ENCODE data around the gene CCL18.
"Not testable (repeated sequence)": the region's sequence is repeated elsewhere in the genome, so short reads cannot be mapped to it uniquely, and the experiment has no call there.

The CCL18 gene

DNA sequence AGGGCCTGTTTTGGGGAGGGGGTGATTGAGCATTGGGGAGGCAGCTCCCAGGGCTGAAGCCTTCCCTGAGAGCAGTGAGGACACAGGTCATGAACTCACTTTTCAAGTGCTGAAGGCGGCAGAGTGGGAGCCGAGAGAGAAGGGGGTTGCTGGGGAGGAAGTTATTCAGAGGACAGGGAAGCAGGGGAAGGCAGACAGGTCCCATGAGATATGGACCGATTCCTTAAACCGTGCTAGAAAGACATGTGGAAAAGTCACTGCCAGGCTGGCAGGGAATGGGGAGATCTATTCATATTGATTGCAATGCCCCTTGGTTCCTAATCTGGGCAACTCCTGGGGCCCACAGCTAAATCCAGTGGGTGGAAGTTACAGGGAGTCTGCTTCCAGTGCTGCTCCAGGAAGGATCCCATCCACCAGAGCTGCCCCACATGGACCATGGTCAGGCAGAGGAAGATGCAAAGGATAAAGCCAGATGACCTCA, 40.7 kb downstream of the CCL18 start:
- DNase-seq = no peak

DNA sequence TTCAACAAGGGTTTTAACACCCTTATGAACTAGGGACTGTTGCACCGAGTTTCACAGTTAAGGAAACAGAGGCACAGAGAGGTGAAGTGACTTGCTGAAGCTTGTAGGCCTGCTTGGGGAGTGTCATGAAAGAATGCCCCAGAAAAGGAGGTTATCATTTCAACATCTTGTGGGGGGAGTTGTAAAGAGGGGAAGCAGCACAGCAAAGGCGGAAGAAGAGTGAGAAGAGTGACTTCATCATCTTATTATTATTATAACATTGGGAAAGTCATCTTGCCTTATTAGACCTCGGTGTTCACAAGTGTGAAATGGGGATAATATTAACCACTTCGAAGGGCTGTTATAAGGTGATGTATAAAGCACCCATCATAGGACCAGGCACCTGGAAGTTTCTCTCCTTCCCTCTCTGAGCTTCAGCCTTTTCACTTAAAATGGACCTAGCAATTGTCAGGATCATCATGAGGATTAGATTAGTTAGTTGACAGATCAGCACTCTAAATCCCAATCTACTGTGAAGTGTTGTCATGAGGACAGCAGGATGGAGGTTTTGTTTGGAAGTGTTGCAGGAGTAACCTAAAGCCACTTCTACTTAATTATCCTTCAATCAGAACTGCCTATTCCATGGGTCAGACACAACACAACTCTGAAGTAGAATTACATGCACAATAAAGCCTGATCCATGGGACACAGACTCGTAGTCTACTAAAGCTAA, 41.9 kb downstream of the CCL18 start:
- DNase-seq = no peak

DNA sequence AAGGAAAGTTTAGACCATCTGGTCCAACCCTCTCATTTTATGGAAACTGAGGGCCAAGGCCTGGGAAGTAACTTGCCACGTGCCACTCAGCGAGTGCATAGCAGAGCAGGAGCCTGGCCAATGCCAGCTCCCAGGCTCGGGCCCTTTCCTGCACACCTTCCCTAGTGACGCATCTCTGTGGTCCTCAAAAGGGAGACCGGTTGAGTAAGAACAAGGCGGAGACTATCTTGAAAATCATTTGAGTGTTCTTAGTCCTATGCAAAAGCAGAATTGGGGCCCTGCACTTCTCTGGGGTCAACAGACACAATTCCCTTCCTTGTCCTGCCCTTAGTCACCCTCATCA, 42.4 kb downstream of the CCL18 start:
- DNase-seq = no peak

DNA sequence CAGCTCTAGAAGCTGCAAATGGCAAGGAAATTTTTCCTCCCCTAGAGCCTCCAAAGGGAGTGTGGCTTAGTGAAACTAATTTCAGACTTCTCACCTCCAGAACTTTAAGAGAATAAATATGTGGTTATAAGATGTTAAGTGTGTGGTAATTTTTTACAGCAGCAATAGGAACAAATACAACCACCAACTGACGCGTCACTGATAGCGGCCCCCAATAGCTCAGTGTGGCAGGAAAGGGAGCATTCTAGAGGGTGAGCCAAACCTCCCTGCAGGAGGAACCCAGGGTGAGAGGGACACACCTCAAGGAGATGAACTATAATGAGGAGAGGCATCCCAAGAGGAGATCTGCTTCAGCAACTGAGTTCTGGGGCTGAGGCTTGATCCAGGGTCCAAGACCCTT, 43.6 kb downstream of the CCL18 start:
- no peak for DNase-seq

DNA sequence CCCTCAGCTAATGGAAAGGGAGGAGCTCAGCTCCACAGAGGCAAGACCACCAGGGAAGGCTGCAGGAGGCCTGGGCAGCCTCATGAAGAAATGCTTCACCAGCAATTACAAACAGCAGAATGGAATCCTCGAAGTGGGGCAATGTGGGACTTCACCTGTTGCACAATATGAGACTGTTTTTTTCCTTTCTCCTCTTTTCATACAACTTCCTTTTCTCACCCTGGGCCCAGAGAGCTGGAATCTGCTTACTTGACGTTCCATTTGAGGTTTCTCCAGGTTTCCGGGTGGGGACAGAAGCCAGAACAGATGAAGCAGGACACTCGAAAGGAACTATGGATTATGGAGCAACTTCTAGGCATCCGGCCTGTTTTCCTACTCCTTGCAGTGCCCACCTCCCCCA, 44.2 kb downstream of the CCL18 start:
- not testable (repeated sequence) for DNase-seq

DNA sequence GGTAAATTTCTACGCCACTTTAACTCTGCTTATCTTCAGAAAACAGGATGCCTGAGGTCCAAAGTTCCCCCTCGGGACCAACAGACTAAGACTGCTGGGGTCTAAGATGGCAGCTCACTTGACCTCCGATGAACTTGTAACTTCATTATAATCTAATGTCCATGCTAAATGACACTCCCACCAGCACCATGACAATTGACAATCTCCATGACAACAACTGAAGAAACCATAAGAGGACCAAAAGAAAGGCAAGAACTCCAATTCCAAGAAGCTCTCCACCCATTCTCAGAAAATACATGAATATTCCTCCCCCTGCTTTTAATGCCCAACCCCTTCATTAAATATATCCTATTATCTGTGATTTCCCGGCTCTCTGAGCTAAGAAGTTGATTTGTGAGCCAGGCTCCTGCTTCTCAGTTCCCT, 47.0 kb downstream of the CCL18 start:
- DNase-seq = no peak

DNA sequence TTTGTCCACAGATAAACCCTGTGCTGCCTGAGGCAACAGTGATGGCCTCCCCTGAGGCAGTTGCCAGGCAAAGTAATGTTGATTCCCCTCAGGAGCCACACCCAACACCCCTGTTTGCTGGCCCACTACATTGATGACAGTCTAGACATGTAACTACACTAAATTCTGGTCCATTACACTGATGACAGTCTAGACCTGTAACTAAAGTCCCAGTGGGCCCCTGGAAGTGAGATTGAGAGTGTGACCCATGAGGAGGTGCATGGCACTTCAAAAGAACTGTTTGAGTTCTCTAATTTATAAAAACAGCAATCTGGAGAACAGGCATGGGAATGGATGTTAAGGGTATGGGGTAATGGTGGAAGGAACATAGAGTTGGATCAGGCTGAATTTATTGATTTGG, 48.5 kb downstream of the CCL18 start:
- DNase-seq = no peak

DNA sequence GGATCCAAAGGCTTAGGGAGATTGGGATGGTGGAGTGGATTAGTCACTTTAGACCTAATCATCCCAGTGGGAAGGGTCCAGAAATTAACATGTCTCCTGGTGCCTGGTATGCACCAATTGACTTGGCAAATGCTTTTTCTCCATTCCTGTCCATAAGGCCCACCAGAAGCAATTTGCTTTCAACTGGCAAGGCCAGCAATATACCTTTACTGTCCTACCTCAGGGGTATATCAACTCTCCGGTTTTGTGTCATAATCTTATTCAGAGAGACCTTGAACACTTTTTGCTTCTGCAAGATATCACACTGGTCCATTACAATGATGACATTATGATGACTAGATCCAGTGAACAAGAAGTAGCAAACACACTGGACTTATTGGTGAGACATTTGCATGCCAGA, 49.1 kb downstream of the CCL18 start:
- DNase-seq = not testable (repeated sequence)

DNA sequence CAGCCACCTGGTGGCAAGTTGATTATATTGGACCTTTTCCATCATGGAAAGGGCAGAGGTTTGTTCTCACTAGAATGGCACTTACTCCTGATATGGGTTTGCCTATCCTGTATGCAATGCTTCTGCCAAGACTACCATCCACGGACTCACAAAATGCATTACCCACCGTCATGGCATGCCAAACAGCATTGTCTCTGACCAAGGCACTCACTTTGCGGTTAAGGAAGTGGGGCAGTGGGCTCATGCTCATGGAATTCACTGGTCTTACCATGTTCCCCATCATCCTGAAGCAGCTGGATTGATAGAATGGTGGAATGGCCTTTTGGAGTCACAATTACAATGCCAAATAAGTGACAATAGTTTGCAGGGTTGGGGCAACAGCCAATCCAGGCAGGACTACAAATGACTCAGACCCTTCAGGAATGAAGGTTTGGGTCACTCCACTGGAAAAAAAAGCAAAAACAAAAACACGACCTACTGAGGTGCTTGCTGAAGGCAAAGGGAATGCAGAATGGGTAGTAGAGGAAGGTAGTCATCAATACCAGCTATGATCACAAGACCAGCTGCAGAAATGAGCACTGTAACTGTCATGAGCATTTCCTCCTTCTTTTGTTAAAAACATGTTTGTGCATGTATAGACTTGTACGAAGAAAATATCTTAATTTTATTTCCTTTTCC, 51.0 kb downstream of the CCL18 start:
- DNase-seq = not testable (repeated sequence)

DNA sequence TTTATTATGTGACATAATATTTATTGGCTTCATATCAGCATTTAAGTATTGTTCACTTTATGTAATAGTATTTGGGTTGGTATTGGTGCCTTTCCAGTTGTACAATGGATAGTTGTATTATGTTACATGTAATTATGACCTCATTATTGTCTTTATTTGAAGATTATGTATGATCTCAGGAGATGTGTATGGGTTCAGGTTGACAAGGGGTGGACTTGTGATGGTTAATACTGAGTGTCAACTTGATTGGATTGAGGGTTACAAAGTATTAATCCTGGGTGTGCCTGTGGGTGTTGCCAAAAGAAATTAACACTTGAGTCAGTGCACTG, 51.5 kb downstream of the CCL18 start:
- DNase-seq = not testable (repeated sequence)

DNA sequence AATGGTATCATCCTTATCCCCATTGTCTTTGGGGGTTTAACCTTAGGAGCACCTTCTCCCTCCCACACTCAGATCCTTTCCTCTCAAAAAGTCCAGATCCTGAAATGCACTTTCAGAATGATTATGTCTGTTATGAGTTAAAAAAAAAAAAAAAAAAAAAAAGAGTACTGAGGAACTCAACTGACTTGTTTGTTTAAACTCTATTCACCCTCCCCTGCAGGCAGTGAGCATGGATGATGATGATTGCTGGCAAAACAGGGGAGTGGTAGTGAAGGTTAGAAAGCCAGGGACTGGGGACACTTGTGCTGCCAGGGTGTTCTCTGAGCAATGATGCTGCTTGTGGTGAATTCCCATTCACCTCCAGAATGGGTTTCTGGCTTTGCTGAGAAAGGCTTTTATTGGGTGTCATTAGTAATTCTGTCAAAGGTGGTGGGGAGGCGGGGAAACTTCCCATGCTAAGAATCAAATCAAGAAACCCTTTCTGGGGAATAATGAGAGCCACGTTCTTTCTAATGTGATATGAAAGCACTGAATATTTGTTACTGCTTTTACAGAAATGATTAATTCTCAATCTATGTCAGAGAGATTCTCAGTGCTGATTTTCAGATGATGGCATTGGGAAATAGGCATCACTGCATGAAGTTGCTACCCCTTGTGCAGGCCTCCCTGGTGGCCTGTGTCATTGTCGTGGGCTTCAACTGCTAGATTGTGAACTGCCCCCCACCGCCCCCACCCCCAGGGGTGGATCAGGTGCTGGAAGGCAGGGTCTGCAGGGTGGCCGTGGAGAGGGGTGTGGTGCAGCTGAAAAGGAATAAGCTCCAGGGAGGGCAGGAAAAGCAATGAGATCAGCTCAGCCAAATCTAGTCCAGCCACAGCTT, 53.7 kb downstream of the CCL18 start:
- no peak for DNase-seq

DNA sequence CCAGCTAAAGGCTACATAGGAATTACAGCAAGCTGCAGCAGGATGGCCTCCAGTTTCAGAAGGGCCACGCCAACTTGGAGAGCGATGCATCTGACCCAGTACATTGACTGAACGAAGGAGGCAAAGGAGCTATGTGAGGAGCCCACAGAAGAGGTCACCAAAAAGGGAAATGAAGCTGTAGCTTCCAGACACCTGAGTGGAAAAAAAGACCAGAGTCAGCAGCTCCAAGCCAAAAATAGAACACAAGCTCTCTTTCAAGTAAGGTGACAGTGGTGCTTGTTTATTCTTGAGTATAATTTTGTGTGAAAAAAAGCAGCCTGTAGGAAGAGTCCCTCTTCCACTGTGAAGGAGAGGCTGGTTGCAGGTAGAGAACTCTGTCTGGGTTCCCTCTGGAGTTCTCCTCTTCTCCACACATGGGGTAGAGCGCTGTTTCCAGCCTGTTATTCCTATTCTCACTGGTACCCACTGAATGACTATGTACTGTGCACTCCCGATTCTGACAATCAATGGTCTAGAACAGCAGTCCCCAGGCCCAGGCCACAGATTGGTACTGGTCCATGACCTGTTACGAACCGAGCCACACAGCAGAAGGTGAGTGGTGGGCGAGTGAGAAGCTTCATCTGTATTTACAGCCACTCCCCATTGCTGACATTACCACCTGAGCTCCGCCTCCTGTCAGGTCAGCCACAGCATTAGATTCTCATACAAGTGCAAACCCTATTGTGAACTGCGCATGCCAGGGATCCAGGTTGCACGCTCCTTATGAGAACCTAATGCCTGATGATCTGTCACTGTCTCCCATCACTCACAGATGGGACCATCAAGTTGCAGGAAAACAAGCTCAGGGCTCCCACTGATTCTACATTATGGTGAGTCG, 54.6 kb downstream of the CCL18 start:
- no peak for DNase-seq

DNA sequence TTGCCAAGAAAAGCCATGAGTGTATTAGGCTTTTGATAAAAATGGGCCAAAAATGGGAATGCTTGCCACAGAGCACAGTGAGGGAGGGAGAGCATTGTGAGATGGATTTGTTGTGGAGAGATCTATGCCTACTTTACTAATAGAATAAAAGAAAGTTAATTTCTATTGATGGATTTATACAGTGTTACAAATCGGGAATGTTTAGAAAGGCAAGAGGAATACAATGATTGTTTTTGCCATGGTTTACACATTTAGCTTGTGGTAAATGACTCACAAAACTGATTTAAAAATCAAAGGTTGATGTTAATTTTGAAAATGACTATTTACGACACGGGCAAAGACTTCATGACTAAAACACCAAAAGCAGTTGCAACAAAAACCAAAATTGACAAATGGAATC, 56.1 kb downstream of the CCL18 start:
- DNase-seq = no peak

DNA sequence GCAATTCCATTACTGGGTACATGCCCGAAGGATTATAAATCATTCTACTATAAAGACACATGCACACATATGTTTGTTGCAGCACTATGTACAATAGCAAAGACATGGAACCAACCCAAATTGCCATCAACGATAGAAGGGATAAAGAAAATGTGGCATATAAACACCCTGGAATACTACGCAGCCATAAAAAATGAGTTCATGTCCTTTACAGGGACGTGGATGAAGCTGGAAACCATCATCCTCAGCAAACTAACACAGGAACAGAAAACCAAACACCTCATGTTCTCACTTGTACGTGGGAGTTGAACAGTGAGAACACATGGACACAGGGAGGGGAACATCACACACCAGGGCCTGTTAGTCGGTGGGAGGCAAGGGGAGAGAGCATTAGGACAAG, 57.0 kb downstream of the CCL18 start:
- DNase-seq = not testable (repeated sequence)
